GM18499 (cell line): Measurements from ENCODE around the gene AMFR.

Source experiments
- ATAC-seq: cut with Tn5 transposase; IDR thresholded peaks from one replicate; pipeline ENCODE4 v1.9.1; 2021; ENCODE audit warnings: moderate number of reproducible peaks; ENCODE audit not compliant: insufficient read depth, unreplicated experiment

Gene AMFR

GRCh38 chr16:56425439-56425832 is at the start of gene AMFR:
AMFR (minus strand) TSS chr16:56425545; CDS start chr16:56425327, 218 bp downstream.
- ATAC-seq = peak; percentile 36

DNA sequence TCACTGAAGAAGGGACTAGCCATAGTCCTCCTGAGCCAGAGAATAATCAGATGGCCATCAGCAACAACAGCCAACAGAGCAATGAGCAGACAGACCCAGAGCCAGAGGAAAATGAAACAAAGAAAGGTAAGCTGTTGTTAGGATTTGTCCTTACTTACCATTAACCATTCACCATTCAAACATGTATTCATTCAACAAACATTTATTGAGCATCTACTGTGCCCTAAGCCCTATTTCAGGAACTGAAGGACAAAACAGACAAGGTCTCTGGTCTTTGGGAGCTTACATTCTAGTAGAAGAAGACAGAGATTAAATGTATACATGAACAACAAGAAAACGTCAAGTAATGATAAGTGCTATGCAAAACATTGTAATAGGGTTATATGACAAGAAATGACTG is 45.3 kb upstream of the AMFR start:
- ATAC-seq = no peak

DNA sequence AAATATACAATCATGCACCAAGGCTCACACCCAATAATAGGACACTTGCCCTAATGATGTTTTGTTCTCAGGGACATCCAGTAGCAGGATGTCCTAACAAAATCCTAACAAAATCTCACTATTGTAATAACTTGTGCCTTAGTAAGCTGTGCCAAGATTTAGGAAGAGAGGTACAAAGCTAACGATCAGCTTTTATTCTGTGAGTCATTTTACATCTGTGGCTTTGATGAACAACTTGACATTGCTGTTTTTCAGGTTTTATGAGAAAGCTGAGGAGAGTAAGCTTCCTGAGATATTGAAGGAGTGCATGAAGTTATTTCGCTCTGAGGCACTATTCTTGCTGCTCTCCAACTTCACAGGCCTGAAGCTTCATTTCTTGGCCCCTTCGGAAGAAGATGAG is 44.9 kb upstream of the AMFR start:
- ATAC-seq = no peak

DNA sequence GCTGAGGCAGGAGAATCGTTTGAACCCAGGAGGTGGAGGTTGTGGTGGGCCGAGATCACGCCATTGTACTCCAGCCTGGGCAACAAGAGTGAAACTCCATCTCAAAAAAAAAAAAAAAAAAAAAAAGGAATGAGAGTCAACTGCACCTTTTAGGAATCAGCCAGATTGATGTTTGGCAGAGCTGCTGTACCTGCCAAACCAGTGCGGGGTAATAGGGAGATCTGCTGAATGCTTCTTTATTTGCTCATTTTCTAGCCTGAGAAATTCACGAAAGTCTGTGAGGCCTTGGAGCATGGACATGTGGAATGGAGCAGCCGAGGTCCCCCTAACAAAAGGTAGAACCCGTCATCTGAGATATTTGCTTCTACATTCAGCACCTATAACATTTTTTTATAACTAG is 44.4 kb upstream of the AMFR start:
- ATAC-seq = no peak

DNA sequence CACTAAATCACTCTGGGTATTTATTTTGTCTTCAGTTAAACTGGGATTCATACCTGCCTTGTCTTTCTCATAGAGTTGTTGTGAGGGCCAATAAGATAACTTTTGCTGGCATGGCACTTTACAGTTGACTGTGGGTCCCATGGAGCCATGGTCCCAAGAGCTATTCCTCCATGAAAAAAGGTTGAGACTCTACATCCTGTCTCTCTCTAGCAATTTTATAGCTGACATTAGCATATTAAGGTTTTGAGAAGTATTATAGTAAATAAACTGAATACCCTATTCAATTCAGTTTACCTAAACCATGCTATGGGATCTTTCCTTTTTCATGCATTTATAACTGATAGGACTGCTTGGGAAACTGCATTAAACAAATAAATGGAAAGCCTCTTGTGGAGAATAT is 43.5 kb upstream of the AMFR start:
- ATAC-seq = no peak

DNA sequence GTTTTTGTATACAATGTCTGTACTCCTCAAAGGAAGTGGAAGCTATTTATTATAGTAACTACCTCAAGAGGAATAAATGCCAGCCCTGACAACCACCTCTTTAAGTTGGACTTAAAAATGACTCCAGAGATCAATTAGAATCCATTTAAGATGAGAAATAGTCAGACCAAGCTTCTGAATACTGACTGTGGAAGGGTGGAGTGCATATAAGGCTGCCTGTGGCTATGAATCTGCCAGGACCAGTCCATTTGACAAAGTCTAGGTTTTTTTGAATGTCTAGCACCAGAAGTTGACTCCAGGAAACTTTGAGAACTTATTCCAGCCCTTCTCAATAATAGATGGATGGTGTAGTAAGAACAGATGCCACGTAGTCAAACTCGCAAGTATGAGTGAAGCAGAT is 41.0 kb upstream of the AMFR start:
- no peak for ATAC-seq

DNA sequence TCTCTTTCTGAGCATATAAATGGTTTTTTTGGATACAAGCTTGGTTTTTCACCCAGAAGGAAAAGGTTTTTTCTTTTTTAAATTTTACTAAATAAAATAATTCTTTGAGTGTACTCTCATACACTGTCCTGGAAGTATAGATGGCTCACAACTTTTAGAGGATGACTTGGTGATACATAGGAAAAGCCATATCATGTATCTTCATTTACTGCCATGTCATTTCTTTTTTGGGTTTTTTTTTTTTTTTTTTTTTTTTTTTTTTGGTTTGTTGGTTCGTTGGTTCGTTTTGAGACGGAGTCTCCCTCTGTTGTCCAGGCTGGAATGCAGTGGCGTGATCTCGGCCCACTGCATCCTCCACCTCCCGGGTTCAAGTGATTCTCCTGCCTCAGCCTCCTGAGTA is 37.8 kb upstream of the AMFR start:
- ATAC-seq = no peak

- no peak for ATAC-seq
Measured at GRCh38 chr16:56462064-56462796, 36.9 kb upstream of the AMFR start.

GRCh38 chr16:56460101-56460500 is 34.8 kb upstream of the AMFR start:
- no peak for ATAC-seq

DNA sequence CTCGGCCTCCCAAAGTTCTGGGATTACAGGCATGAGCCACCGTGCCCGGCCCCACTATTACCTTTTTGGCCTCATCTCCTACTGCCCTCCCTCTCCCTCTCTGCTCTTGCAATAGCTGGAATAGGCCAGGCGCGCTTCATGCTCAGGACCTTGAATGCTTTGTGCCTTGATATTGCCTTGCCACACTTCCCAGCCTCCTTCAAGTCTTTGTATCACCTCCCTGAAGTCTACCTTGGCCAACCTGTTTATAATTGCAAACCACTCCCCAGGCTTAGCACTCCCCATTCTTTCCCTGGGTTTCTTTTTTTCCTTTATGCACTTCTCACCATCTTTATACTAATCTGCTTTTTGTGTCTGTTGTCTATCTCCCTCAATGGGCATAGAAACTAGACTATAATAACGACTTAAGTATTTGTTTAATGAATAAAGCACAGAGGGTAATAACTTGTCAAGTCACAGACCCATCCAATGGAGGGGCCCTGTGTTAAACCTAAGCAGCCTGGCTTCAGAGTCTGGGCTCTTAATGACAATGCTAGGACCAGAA is 32.7 kb upstream of the AMFR start:
- no peak for ATAC-seq

GRCh38 chr16:56451753-56452689 is 26.7 kb upstream of the AMFR start:
- ATAC-seq = no peak

- ATAC-seq = peak; percentile 93
Measured at GRCh38 chr16:56450986-56451752, 25.8 kb upstream of the AMFR start, which contains the start of the genes NUDT21 and OGFOD1. NUDT21 (minus strand) TSS chr16:56451332; CDS start chr16:56451202, 130 bp downstream. OGFOD1 (plus strand) TSS chr16:56451554; CDS start chr16:56451613, 59 bp downstream.

DNA sequence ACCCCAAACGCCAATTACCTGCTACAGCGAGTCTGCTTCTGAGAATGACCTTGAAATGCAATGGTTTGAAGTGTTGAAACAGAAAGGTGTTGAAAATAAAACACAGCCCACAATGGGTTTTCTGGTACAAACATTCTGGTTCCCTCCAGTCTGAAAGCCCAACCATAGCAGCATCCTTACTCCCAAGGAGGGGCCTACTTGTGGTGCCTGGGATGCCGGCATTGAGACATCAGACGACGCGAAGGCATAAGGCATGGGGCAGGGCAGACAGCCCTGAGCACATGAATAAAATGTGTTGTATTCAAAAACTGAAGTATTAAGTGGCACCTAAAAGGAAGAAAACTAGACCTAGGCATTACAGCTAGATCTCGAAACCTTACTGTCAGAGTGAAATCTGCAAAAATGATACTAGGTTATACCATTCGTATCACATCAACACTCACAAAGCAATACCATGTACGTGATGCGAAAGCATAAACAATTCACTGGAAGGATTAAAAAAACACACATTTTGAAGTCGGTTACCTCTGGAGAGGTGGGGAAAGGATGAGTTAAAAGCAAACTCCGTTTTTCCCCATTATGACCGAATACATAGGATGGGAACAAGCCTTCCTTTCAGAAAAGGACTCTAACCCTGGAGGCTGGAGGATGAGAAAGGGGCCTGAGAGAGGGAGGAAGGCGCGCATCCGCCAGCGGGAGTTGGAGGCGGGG is 25.1 kb upstream of the AMFR start:
- no peak for ATAC-seq

GRCh38 chr16:56448005-56448404 is 22.7 kb upstream of the AMFR start:
- ATAC-seq = no peak

DNA sequence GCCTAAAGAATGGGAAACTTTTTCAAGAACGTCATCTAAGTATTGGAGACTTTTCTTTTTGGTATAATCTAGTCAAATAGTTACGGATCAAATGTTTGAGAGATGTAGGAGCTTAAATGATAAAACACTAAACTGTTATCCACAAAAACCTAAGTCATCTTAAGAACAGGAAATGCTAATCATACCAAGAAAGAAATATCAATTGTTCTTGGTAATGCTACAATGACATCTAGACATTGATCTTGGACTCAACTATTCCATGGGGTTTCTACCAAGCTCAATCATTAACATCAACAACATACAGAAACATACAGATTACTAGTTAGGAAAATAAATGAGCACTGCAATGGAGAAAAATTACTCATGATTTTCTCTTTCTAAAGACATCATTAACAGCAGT is 21.9 kb upstream of the AMFR start:
- ATAC-seq = no peak

- no peak for ATAC-seq
Measured at GRCh38 chr16:56438038-56438437, 12.7 kb upstream of the AMFR start.

DNA sequence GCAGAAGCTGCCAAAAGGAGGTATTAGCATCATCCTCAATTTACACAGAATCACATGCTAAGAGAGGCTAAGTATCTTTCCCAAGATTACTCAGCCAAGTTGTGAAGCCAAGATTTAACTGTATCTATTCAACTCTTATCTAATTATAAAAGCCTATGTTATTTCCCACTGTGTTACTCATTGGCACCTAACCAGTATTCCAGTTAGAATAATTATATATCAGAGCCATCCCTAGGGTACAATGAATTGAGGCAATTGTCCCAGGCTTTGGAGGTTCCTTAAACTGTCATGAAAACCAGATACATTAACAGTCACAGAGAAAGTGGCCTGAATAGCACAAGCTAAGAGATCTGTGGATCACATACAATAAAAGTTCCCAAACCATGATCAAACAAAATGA is 10.9 kb upstream of the AMFR start:
- no peak for ATAC-seq

DNA sequence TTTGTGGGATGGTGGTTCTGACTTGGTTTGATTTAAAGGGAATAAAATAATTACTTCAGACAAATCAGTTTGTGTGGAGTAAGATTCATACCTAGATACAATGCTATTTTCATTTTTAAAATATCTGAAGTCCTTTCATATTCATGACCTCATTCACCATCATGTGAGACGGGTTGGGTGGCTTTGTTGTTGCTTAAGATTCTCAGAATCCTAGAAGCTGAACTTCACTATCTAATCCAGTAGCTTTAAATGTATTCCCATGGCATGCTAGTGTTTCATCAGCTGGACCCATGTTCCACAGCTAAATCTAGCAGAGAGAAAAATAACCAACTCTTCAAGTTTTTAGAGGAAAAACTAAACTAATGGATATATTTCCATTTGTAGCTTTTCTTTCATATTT is 2.7 kb upstream of the AMFR start:
- no peak for ATAC-seq

DNA sequence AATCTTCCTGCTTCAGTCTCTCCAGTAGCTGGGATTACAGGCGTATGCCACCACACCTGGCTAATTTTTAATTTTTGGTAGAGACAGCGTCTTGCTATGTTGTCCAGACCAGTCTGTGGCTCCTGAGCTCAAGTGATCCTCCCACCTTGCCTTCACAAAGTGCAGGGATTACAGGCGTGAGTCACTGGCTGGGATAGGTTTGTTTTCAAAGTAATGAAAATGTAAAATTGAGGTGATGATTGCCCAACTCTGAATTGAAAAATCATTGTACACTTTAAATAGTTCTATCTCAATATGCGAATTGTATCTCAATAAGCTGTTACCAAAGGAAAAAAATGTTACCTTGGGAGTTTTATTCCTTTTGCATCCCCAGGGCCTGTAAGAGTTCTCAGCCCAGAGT is 1.2 kb upstream of the AMFR start:
- ATAC-seq = no peak
